HepG2 (cell line): ENCODE results near the gene HOXD8. TPM values are rescaled to one million over a fixed set of nuclear protein-coding genes. Genes with fewer than 3 reads are reported as not detected.

Experiments used
- DPF2 ChIP-seq: sonication (generic); formaldehyde crosslinking; IDR thresholded peaks from 2 replicates; pipeline ENCODE4 v1.4.0; 2020; ENCODE audit warnings: mild to moderate bottlenecking, low read depth, missing genetic modification reagents, borderline replicate concordance
- FOXP4 ChIP-seq: sonication (generic); formaldehyde crosslinking; IDR thresholded peaks from 2 replicates; pipeline ENCODE4 v1.4.0; 2020; ENCODE audit warnings: missing genetic modification reagents
- HHEX ChIP-seq: IDR thresholded peaks from 2 replicates; pipeline ENCODE4 v1.6.1; 2016; ENCODE audit warnings: control low read depth
- HMG20A ChIP-seq: IDR thresholded peaks from 2 replicates; pipeline ENCODE4 v1.6.1; 2016; ENCODE audit warnings: borderline replicate concordance
- HNF4A ChIP-seq: sonication (generic); formaldehyde crosslinking; IDR thresholded peaks from 2 replicates; pipeline ENCODE4 v1.4.0; 2020; ENCODE audit warnings: missing genetic modification reagents
- HOXA3 ChIP-seq: sonication (generic); formaldehyde crosslinking; IDR thresholded peaks from 2 replicates; pipeline ENCODE4 v1.5.0; 2020; ENCODE audit warnings: missing genetic modification reagents
- ISX ChIP-seq: sonication (generic); formaldehyde crosslinking; conservative IDR thresholded peaks from 2 replicates; pipeline ENCODE4 v1.5.0; 2020; ENCODE audit warnings: missing genetic modification reagents
- MED13 ChIP-seq: sonication (generic); formaldehyde crosslinking; IDR thresholded peaks from 2 replicates; pipeline ENCODE4 v1.5.0; 2020; ENCODE audit warnings: missing genetic modification reagents
- NCOR1 ChIP-seq: fragments of 200-600 bp; sonication (generic); IDR thresholded peaks from 2 replicates; pipeline ENCODE4 v1.7.0; 2017; ENCODE audit warnings: antibody characterized with exemption, low read length, borderline replicate concordance
- ONECUT2 ChIP-seq: sonication (generic); formaldehyde crosslinking; IDR thresholded peaks from 2 replicates; pipeline ENCODE4 v1.4.0; 2020; ENCODE audit warnings: missing genetic modification reagents
- SALL1 ChIP-seq: sonication (generic); formaldehyde crosslinking; IDR thresholded peaks from 2 replicates; pipeline ENCODE4 v1.8.0; 2022; ENCODE audit warnings: mild to moderate bottlenecking, missing genetic modification reagents
- SAP130 ChIP-seq: IDR thresholded peaks from 2 replicates; pipeline ENCODE4 v1.6.1; 2016; ENCODE audit warnings: low read depth
- SMAD9 ChIP-seq: sonication (generic); formaldehyde crosslinking; IDR thresholded peaks from 2 replicates; pipeline ENCODE4 v1.5.1; 2020; ENCODE audit warnings: mild to moderate bottlenecking, missing genetic modification reagents
- SNRNP70 ChIP-seq: fragments of 200-400 bp; formaldehyde crosslinking; IDR thresholded peaks from 2 replicates; pipeline ENCODE4 v1.6.1; 2017; ENCODE audit warnings: mild to moderate bottlenecking, low read depth, low read length, moderate library complexity
- SOX13 ChIP-seq, 3 experiments: fragments of 450-650 bp in 1 of 3; sonication (generic) in 1 of 3; formaldehyde crosslinking in 1 of 3; IDR thresholded peaks in 2 of 3; conservative IDR thresholded peaks in 1 of 3; 2 replicates each; pipeline versions ENCODE4 v1.5.0 to v1.6.1; 2016 to 2020; ENCODE audit warnings: antibody characterized with exemption in 1 of 3, mild to moderate bottlenecking in 1 of 3, missing compliant biosample characterization in 1 of 3, missing genetic modification reagents in 1 of 3, moderate library complexity in 1 of 3
- SOX5 ChIP-seq: IDR thresholded peaks from 2 replicates; pipeline ENCODE4 v1.6.1; 2016; ENCODE audit warnings: borderline replicate concordance
- SOX6 ChIP-seq, 2 experiments: fragments of 450-650 bp in 1 of 2; sonication (generic) in 1 of 2; formaldehyde crosslinking in 1 of 2; IDR thresholded peaks; 2 replicates each; pipeline versions ENCODE4 v1.4.0 to v1.6.1; 2017 to 2020; ENCODE audit warnings: antibody characterized with exemption in 1 of 2, mild to moderate bottlenecking in 1 of 2, missing genetic modification reagents in 1 of 2
- SSRP1 ChIP-seq: IDR thresholded peaks from 2 replicates; pipeline ENCODE4 v1.6.1; 2016; ENCODE audit warnings: control low read depth
- TCF7 ChIP-seq: sonication (generic); IDR thresholded peaks from 2 replicates; pipeline ENCODE4 v1.6.1; 2016; ENCODE audit warnings: antibody characterized with exemption, low read depth
- TIGD3 ChIP-seq: sonication (generic); formaldehyde crosslinking; IDR thresholded peaks from 2 replicates; pipeline ENCODE4 v1.5.1; 2020; ENCODE audit warnings: mild to moderate bottlenecking, missing genetic modification reagents, borderline replicate concordance
- ZEB1 ChIP-seq: IDR thresholded peaks from 2 replicates; pipeline ENCODE4 v1.6.1; 2012; ENCODE audit warnings: mild to moderate bottlenecking, low read depth, inconsistent platforms; ENCODE audit not compliant: insufficient replicate concordance
- ZFY ChIP-seq: sonication (generic); formaldehyde crosslinking; IDR thresholded peaks from 2 replicates; pipeline ENCODE4 v1.4.0; 2020; ENCODE audit warnings: missing genetic modification reagents
- ZKSCAN8 ChIP-seq: IDR thresholded peaks from 2 replicates; pipeline ENCODE4 v1.6.1; 2016; ENCODE audit warnings: borderline replicate concordance, missing genetic modification reagents, missing compliant biosample characterization
- ZNF253 ChIP-seq: sonication (generic); formaldehyde crosslinking; IDR thresholded peaks from 2 replicates; pipeline ENCODE4 v1.8.0; 2022; ENCODE audit warnings: mild to moderate bottlenecking, missing genetic modification reagents, borderline replicate concordance
- ZNF264 ChIP-seq: sonication (generic); formaldehyde crosslinking; IDR thresholded peaks from 2 replicates; pipeline ENCODE4 v1.4.0; 2020; ENCODE audit warnings: missing genetic modification reagents
- ZNF800 ChIP-seq: sonication (generic); formaldehyde crosslinking; IDR thresholded peaks from 2 replicates; pipeline ENCODE4 v1.4.0; 2020; ENCODE audit warnings: missing genetic modification reagents
- polyA plus RNA-seq, 8 experiments: library from polyadenylated mRNA; depleted of rRNA in 3 of 8; stranded (reverse) in 7 of 8; unstranded in 1 of 8; fragments of >200 nt; fragmentation: Illumina TruSeq in 4 of 8; extraction: Trizol in 4 of 8; gene quantifications; 2 replicates each; pipeline versions ENCODE4 v1.2.1 to v1.2.3, GENCODE V29; 2011 to 2016; ENCODE audit warnings: low read depth in 4 of 8, missing spikeins in 1 of 8, mixed read lengths in 1 of 8; ENCODE audit not compliant: insufficient read depth in 1 of 8
- total RNA-seq, 5 experiments: library from RNA; depleted of rRNA; stranded (reverse); fragments of >200 nt; fragmentation: Illumina TruSeq; extraction: Trizol; gene quantifications; 2 replicates each; pipeline ENCODE4 v1.2.3, GENCODE V29; 2016; ENCODE audit warnings: low read depth in 1 of 5

The HOXD8 gene
- total and polyA plus RNA-seq, 2 of the 13 experiments (the other 11 are each of a cell fraction or from before 2014, with no cell fraction given), result not detected

- TF ChIP-seq SOX13 (IDR thresholded peaks at IDR 0.05), result peak; percentile 38; the same call in 1 of the 2 replicates
- TF ChIP-seq SOX13 (CRISPR knock-in tag; conservative IDR thresholded peaks at IDR 0.05 in 1 of 2, IDR thresholded peaks at IDR 0.05 in 1 of 2), result peak in 1 of 2 experiments; percentile 81; a peak in 2 of 4 replicates
- peak; percentile 51; the same call in 1 of the 2 replicates for TF ChIP-seq TCF7
- peak; percentile 75; the same call in 1 of the 2 replicates for TF ChIP-seq SALL1
- peak; percentile 59 for TF ChIP-seq HOXA3
- TF ChIP-seq DPF2 (CRISPR knock-in tag), result 0 out of 2 replicates have a peak, but pooled peaks have one; percentile 29
- no peak for TF ChIP-seq SOX6 (IDR thresholded peaks at IDR 0.05)
- peak; percentile 64 for TF ChIP-seq SOX6 (CRISPR knock-in tag; IDR thresholded peaks at IDR 0.05)
- 0 out of 2 replicates have a peak, but pooled peaks have one; percentile 57 for TF ChIP-seq ZKSCAN8 (CRISPR knock-in tag)
- TF ChIP-seq ZNF264 (CRISPR knock-in tag), result peak; percentile 46; the same call in 1 of the 2 replicates
- TF ChIP-seq TIGD3 (CRISPR knock-in tag), result no peak
- peak; percentile 48; the same call in 1 of the 2 replicates for TF ChIP-seq MED13 (CRISPR knock-in tag)
- TF ChIP-seq SMAD9 (CRISPR knock-in tag), result no peak
- no peak for TF ChIP-seq NCOR1
- no peak for TF ChIP-seq SNRNP70
- peak; percentile 62; the same call in 1 of the 2 replicates for TF ChIP-seq HHEX
- TF ChIP-seq ZNF800 (CRISPR knock-in tag), result peak; percentile 78; the same call in 1 of the 2 replicates
- TF ChIP-seq ZEB1, result no peak
- TF ChIP-seq FOXP4 (CRISPR knock-in tag), result peak; percentile 81
- peak; percentile 70; the same call in 1 of the 2 replicates for TF ChIP-seq SOX5 (CRISPR knock-in tag)
- TF ChIP-seq ZNF253 (CRISPR knock-in tag), result no peak
- TF ChIP-seq HNF4A (CRISPR knock-in tag), result peak; percentile 67
- TF ChIP-seq HMG20A (CRISPR knock-in tag), result peak; percentile 56; the same call in 1 of the 2 replicates
- peak; percentile 77; the same call in 1 of the 2 replicates for TF ChIP-seq ONECUT2 (CRISPR knock-in tag)
- TF ChIP-seq ISX (CRISPR knock-in tag), result 0 out of 2 replicates have a peak, but pooled peaks have one; percentile 42
- no peak for TF ChIP-seq SSRP1
- peak; percentile 33; the same call in 1 of the 2 replicates for TF ChIP-seq SAP130 (CRISPR knock-in tag)
- peak; percentile 40 for TF ChIP-seq ZFY (CRISPR knock-in tag)
Observed at GRCh38 chr2:176172895-176173566, 43.5 kb downstream of the HOXD8 start (continued).
